Measurements from ENCODE around the gene ACD.

ACD gene

DNA sequence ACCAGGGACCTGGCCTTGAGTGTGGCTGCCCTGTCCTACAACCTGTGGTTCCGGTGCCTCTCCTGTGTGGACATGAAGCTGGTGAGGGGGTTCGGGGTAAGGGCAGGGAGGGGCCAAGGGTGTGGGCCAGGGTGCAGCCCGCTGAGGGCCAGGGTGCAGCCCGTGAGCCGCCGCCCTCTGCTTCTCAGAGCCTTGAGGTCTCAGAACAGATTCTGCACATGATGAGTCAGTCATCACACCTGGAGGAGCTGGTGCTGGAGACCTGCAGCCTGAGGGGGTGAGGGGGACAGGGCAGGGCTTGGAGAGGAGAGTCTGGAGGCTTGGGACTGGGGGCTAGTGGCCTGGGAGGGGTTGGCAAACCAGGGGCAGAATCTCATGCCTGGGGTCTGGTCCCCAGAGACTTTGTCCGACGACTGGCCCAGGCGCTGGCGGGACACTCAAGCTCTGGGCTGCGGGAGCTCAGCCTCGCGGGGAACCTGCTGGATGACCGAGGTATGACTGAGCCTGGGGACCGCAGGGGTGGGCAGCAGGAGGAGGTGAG is 12.9 kb downstream of the ACD start:
- TF ChIP-seq CTCF (IDR thresholded peaks at IDR 0.05; ENCODE audit: low read length, missing control alignments), result no peak
- DNase-seq (ENCODE audit: low read depth), result no peak
- H3K4me3 ChIP-seq (replicated peaks; ENCODE audit: low read depth, low read length), result no peak overlapping the region

- no peak overlapping the region for H3K4me3 ChIP-seq (replicated peaks; ENCODE audit: low read depth, low read length)
- no peak for TF ChIP-seq CTCF (IDR thresholded peaks at IDR 0.05; ENCODE audit: low read length, missing control alignments)
- DNase-seq (ENCODE audit: low read depth), result no peak
These were observed 14.5 kb downstream of the ACD start for GRCh38 chr16:67645397-67646121.

- DNase-seq (ENCODE audit: low read depth), result no peak
- TF ChIP-seq CTCF (IDR thresholded peaks at IDR 0.05; ENCODE audit: low read length, missing control alignments), result no peak
- no peak overlapping the region for H3K4me3 ChIP-seq (replicated peaks; ENCODE audit: low read depth, low read length)
These were observed 16.0 kb downstream of the ACD start for GRCh38 chr16:67644038-67644437.

DNA sequence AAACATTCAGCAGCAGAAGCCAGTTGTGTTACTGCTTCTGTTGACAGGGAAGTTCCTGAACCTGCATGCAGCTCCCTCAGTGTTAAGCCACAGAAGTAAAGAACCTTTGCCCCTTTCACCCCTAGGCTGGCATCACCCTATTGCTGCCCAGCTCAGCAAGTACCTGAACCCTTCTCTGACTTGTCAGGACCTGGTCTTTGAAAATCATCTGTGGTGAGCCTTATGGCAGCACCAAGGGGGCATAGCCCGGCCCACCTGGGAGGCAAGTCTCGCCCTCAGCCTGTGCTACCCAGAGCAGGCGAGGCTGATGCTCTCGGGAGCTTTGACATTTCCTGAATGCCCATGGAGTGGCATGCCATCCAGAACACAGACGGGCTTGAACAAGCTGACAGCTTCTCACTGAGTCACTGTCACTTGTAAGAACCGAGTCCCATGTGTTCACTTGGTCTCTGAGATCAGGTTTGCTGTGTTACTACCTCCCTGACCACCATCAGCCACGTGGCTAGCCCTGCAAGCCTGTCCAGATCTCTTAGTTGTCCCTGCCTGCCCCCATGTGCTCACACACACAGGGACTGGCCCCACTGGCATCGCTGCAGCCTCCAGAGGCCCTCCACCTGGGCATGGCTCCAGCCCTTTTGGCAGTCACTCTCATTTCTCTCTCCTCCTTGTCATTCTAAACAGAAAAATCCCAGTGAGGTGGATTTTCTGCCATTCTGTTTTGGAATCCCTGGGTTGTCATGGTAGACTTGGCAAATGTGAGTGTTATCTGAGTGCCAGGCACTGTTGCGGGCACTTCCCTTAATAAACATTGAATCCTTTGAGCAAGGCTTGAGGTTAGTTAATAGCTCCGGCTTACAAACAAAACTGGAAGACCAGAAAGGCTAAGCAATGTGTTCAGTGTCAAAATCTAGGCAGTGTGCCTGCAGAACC is 18.0 kb downstream of the ACD start:
- DNase-seq (ENCODE audit: low read depth), result peak; percentile 47
- TF ChIP-seq CTCF (IDR thresholded peaks at IDR 0.05; ENCODE audit: low read length, missing control alignments), result no peak
- H3K4me3 ChIP-seq (replicated peaks; ENCODE audit: low read depth, low read length), result no peak overlapping the region

DNA sequence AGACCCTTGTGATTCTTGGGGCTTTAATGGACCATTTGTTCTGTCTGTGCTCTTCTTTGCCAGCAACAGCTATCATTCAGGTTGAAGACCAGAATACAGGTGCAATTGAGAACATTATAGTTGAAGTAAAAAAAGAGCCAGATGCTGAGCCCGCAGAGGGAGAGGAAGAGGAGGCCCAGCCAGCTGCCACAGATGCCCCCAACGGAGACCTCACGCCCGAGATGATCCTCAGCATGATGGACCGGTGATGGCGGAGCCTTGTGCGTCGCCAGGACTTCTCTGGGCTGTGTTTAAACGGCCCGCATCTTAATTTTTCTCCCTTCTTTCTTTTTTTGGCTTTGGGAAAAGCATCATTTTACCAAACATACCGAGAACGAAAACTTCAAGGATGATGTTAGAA is 22.4 kb downstream of the ACD start:
- DNase-seq (ENCODE audit: low read depth), result no peak
- no peak for TF ChIP-seq CTCF (IDR thresholded peaks at IDR 0.05; ENCODE audit: low read length, missing control alignments)
- no peak overlapping the region for H3K4me3 ChIP-seq (replicated peaks; ENCODE audit: low read depth, low read length)

DNA sequence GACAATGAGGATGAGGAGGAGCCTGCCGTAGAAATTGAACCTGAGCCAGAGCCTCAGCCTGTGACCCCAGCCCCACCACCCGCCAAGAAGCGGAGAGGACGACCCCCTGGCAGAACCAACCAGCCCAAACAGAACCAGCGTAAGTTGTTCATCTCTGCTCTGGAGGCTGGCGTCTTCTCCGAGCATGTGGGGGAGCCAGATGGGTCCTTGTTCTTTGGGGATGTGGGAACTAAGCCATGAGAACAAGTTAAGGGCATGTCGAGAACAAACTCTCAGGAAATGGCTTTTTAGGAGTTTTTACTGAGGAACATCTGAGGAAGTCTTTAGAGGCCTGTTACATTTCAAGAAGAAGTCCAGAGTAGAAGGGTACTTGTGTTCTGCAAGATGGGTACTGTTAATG is 23.3 kb downstream of the ACD start:
- no peak for TF ChIP-seq CTCF (IDR thresholded peaks at IDR 0.05; ENCODE audit: low read length, missing control alignments)
- DNase-seq (ENCODE audit: low read depth), result no peak
- no peak overlapping the region for H3K4me3 ChIP-seq (replicated peaks; ENCODE audit: low read depth, low read length)
